ENCODE data around the gene CRYGD.

DNA sequence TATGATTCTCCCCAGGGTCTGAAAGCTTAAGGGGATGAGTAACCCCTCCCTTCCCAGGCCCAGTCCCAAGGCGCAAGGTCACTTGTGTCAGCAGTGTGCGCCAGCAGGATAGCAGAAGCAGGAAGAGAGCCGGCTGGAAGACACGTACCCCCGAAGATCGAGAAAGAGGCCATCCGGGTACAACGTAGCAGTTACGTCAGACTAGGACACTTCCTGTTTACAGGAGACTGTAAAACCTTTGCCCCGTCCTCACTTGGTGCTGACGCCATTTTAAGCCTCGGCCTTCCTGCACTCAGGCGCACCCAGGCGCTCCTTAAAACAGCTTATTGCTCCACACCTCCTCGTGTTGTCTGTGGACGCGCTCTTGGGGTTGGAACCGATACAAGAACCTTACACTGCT lies 15.1 kb upstream of the CRYGD start:
- TF ChIP-seq EZH2 (IDR thresholded peaks at IDR 0.05; ENCODE audit: borderline replicate concordance, low read depth, low read length, severe bottlenecking), result no peak
- TF ChIP-seq, protein P1, sequence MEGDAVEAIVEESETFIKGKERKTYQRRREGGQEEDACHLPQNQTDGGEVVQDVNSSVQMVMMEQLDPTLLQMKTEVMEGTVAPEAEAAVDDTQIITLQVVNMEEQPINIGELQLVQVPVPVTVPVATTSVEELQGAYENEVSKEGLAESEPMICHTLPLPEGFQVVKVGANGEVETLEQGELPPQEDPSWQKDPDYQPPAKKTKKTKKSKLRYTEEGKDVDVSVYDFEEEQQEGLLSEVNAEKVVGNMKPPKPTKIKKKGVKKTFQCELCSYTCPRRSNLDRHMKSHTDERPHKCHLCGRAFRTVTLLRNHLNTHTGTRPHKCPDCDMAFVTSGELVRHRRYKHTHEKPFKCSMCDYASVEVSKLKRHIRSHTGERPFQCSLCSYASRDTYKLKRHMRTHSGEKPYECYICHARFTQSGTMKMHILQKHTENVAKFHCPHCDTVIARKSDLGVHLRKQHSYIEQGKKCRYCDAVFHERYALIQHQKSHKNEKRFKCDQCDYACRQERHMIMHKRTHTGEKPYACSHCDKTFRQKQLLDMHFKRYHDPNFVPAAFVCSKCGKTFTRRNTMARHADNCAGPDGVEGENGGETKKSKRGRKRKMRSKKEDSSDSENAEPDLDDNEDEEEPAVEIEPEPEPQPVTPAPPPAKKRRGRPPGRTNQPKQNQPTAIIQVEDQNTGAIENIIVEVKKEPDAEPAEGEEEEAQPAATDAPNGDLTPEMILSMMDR (IDR thresholded peaks at IDR 0.05; ENCODE audit: borderline replicate concordance, extremely low read depth, low read length, poor library complexity, severe bottlenecking), result no peak

Measured in DND-41 (cell line).